ENCODE measurements around the gene RNF113B.

DNA sequence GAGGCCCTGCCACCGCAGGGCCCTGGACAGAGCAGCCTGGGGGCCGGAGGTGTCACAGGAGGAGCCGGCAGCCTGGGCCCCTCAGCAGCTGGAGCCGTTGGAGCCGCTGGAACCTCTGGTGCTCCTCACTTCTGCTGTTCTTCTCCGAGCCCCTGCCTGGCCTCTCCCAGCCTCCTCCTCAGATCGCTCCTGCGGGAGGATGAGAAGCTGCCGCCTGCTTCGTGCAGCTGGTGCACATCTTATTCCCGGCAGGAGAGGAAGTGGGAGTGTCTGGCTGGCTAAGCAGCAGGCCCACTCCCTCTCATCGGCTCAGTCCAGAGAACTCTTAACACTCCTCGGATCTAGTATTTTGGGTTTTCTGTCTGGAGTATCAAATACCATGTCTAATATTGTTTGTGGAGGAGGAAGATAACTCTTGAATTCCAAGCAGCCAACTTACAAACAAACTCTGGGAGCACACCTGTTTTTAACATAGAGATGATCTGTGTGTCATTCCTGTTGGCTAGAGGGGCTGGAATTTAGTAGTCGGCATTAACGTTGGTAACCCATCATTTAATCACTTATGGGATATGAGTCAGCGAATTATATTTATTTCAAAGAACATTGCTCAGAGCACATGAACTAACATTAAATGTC, 37.1 kb upstream of the RNF113B start:
- no peak for TF ChIP-seq POLR2A (IDR thresholded peaks at IDR 0.05)
- TF ChIP-seq, protein P1, sequence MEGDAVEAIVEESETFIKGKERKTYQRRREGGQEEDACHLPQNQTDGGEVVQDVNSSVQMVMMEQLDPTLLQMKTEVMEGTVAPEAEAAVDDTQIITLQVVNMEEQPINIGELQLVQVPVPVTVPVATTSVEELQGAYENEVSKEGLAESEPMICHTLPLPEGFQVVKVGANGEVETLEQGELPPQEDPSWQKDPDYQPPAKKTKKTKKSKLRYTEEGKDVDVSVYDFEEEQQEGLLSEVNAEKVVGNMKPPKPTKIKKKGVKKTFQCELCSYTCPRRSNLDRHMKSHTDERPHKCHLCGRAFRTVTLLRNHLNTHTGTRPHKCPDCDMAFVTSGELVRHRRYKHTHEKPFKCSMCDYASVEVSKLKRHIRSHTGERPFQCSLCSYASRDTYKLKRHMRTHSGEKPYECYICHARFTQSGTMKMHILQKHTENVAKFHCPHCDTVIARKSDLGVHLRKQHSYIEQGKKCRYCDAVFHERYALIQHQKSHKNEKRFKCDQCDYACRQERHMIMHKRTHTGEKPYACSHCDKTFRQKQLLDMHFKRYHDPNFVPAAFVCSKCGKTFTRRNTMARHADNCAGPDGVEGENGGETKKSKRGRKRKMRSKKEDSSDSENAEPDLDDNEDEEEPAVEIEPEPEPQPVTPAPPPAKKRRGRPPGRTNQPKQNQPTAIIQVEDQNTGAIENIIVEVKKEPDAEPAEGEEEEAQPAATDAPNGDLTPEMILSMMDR (IDR thresholded peaks at IDR 0.05): no peak
